KOPT-K1 (cell line): ENCODE measurements around the gene SNAP29.

Experiments
- H3K27ac ChIP-seq: fragments of 200-600 bp; sonication (generic); 2 replicates; pipeline ENCODE4 v1.5.1; 2016; ENCODE audit warnings: antibody characterized with exemption, mild to moderate bottlenecking, low read depth, low read length; ENCODE audit not compliant: poor library complexity, severe bottlenecking
- H3K36me3 ChIP-seq: fragments of 200-600 bp; sonication (generic); 2 replicates; pipeline ENCODE4 v1.5.1; 2017; ENCODE audit warnings: antibody characterized with exemption, mild to moderate bottlenecking, low read length, moderate library complexity; ENCODE audit not compliant: insufficient read depth
- H3K9me3 ChIP-seq: fragments of 200-600 bp; sonication (generic); 2 replicates; pipeline ENCODE4 v1.5.1; 2017; ENCODE audit warnings: antibody characterized with exemption, low read length, mild to moderate bottlenecking; ENCODE audit not compliant: insufficient read depth, poor library complexity, severe bottlenecking

Gene SNAP29

DNA sequence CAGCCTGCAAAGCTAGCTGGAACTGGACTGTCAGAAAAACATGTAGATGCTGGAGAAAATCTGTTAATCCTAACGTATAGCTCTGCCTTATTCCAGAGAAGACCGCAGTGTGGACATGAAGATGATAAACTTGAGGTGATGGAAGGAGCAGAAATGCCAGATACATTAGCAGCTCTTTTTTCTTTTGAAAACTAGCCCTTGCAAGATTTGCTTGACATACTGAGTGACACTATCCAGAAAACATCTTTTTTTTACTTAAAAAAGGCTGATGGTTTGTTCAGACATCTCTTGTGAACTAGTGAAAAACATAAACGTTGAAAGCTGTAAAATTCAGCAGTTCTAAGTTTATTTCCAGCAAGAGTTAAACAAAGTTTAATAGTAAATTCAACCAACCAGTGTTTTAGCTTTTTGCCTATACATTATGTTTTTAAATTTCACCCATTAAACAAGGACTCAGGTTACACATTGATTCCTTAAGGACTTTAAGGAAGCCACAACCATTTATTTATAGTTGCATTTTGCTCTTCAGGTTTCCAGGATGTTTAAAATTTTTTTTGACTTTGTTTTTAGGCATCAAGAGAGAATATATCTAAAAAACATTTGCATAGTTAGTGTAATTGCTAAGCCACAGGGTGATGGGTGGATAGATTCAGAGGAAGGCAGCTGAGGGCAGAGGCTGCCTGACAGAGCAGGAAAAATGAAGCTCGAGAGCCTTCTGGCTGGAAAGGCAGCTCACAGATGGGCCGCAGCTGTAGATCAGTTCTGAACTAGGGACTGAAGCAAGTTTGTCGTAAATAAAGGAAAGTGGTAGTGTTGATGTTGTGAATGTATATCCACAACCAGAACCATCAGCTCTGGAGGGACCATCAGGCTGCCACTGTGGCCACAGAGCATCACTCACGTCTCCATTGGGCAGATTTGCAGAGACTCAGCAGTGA, 9.5 kb downstream of the SNAP29 start:
- Histone ChIP-seq H3K36me3 (peaks cover 47% of the 10 kb centered on the region), H3K9me3 (no peaks in the 10 kb centered on the region), H3K27ac (no peak overlapping the region)

DNA sequence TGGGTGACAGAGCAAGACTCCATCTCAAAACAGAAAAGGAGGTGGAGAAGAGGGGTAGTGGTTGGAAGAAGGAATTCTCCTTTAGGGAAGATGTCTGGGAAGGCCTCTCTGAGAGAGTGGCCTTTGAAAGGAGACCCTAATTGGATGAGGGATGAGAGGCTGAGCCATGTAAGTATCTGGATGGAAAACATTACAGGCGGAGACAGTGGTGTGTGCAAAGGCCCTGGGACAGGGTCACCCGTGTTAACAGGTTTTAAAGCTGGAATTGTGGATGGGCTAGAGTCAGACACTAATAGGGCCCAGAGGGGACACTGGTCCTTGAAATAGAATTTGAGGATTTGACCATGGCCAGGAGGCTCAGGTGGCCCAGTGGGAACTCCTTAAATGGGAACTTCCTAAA, 10.4 kb downstream of the SNAP29 start:
- H3K9me3 ChIP-seq, result no peaks in the 10 kb centered on the region
- no peak overlapping the region for H3K27ac ChIP-seq
- peaks cover 52% of the 10 kb centered on the region for H3K36me3 ChIP-seq

GRCh38 chr22:20873214-20873613, 14.4 kb downstream of the SNAP29 start:
- Histone ChIP-seq H3K36me3 (peaks cover 68% of the 10 kb centered on the region), H3K9me3 (no peaks in the 10 kb centered on the region), H3K27ac (no peak overlapping the region)

GRCh38 chr22:20875296-20875695, 16.5 kb downstream of the SNAP29 start:
- no peak overlapping the region for H3K27ac ChIP-seq
- H3K9me3 ChIP-seq, result no peaks in the 10 kb centered on the region
- peaks cover 52% of the 10 kb centered on the region for H3K36me3 ChIP-seq

- Histone ChIP-seq H3K36me3 (peaks cover 65% of the 10 kb centered on the region), H3K9me3 (no peaks in the 10 kb centered on the region), H3K27ac (no peak overlapping the region)
These were observed 18.9 kb downstream of the SNAP29 start for GRCh38 chr22:20877715-20878114.

- Histone ChIP-seq H3K9me3 (no peaks in the 10 kb centered on the region), H3K27ac (no peak overlapping the region), H3K36me3 (peaks cover 68% of the 10 kb centered on the region)
These were observed 22.4 kb downstream of the SNAP29 start for GRCh38 chr22:20881231-20881630.

DNA sequence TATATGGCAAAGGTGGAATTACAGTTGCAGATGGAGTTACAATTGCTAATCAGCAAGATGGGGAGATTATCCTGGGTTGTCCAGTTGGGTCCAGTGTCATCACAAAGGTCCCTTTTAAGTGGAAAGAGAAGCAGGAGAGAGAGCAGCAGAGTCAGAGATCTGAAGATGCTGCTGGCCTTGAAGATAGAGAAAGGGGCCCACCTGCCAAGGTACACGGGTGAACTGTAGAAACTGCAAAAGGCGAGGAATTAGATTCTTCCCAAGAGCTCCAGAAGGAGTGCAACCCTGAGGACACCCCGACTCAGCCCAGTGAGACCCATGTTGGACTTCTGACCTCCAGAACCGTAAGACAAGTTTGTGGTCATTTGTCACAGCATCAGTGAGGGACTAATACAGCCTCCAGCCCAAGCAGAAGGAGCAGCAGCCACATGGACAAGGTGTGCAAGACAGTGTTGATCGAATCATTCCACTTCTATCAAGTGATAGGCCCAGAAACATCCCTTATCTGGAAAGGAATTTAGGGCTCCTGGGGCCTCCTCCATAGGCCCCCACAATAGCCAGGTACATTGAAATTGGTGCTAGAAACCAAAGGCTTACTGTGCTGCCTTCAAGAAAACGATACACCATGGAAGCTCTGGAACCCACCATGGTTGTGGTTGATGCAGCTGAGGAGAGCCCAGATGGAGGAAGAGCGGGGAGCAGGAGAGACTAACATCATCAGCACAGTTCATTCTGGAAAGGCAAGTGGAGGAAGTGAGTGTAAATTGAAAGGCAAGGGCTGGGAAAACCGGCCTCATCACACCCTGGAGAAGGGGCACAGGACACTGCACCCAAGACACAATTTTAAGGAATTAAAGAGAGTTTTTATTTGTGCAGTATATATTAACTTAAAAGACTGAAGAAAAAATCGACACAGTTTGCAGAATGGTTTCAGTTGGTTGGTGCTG, 23.3 kb downstream of the SNAP29 start:
- peaks cover 68% of the 10 kb centered on the region for H3K36me3 ChIP-seq
- H3K27ac ChIP-seq, result no peak overlapping the region
- H3K9me3 ChIP-seq, result no peaks in the 10 kb centered on the region

DNA sequence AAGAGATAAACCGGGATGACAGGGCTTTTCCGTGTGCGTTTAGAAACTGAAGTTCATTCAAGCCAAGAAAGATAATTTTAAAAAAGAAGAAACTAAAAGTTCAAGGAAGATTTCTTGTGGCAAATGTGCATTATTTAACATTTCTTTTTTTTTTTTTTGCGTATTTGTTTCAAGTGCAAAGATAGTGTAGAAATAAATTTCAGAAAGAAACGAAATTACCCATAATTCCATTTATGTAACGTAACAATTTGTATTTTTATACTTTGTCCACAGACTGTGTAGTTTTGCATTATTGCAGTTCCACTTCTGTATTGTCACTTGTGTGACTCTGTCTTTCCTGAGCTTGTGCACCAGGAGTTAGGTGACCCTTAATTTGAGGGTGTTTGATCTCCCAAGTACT, 24.0 kb downstream of the SNAP29 start:
- Histone ChIP-seq H3K27ac (no peak overlapping the region), H3K9me3 (no peaks in the 10 kb centered on the region), H3K36me3 (peaks cover 68% of the 10 kb centered on the region)

DNA sequence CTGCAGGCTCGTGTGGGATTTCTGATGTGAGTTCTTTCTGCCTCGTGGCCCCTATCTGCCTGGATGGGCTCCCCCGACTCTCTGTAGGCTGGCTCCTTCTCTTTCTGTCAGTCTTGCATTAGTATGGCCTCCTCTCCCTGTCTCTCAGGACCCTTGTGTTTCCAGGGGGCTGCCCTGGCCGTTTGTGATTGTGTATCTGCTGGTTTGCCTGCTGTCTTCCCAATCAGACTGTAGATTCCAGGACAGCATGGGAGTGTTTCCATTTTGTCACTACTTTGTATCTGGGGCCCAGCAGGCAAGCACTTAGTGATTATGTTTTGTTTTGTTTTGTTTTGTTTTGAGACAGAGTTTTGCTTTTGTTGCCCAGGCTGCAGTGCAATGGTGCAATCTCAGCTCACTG, 25.6 kb downstream of the SNAP29 start:
- Histone ChIP-seq H3K36me3 (peaks cover 83% of the 10 kb centered on the region), H3K27ac (no peak overlapping the region), H3K9me3 (no peaks in the 10 kb centered on the region)

DNA sequence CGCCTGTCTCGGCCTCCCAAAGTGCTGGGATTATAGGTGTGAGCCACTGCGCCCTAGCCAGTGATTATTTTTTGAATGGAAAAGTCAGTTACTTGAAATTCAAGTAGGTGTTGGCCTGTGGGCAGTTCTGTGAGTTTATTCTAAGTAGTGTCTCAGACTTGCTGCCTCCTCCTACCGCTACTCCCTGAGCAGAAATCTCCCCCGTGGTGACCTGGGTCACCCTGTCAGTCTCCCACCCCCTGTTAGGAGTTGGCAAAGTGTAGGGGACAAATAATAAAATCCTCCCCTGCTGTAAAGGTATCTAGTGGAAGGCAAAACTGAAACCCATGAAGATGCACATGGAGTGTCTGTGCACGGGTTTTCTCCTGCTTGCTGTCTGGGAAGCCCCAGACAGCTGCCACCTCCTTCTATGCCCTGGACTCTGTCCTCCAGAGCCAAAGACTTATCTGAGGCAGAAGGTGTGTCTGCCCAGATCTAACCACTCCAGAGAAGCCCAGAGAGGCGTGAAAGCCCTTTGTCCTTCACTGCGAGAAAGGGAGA, 26.3 kb downstream of the SNAP29 start:
- no peaks in the 10 kb centered on the region for H3K9me3 ChIP-seq
- H3K27ac ChIP-seq, result no peak overlapping the region
- H3K36me3 ChIP-seq, result peaks cover 89% of the 10 kb centered on the region

GRCh38 chr22:20885557-20886323, 26.9 kb downstream of the SNAP29 start:
- no peak overlapping the region for H3K27ac ChIP-seq
- H3K9me3 ChIP-seq, result no peaks in the 10 kb centered on the region
- H3K36me3 ChIP-seq, result peaks cover 89% of the 10 kb centered on the region

DNA sequence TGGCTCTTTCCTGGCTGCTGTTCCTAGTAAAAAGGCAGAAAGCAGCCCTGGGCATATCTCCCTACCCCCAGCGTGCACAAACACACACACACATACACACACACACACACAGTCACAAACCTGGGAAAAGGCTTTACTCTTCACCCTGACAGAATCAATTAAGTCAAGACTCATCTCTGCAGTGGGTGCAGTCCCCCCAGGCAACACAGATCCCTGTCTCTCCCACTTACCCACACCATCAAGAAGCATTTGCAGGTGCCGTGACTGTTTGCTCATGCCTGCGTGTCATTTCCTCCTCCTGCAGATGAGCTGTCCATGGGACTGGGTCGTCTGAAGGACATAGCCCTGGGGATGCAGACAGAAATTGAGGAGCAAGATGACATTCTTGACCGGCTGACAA, 28.6 kb downstream of the SNAP29 start:
- Histone ChIP-seq H3K36me3 (peaks cover 73% of the 10 kb centered on the region), H3K27ac (no peak overlapping the region), H3K9me3 (no peaks in the 10 kb centered on the region)

DNA sequence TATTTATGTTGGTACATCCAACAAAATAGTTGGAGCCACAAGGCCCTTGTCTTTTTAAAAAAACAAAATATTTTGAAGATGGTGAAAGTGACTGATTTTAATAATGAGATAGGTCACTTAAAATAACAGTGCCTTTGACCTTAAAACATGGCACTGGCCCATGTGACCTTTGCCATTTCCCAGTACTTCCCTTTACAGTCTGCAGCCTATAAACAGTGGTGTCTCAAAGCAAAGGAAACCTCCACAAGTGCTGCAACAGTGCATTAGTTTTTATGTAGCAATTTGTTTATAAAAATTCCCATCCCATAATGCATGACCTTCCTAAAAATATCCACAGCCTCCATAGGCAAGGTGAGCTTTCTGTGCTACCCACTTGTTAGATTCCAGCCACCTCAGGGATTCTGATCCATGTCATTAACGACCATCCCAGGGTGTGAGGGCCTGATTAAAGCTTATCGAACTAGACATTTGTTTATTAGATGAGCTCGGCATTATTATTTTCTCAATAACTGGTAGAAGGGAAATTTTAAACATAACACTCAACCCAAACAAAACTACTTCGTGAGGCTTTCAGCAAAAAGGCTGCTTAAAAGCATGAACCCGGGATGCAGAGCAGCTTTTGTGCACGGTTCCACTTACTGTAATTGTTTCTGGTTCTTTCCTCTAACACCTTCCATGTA, 30.4 kb downstream of the SNAP29 start:
- Histone ChIP-seq H3K27ac (no peak overlapping the region), H3K36me3 (peaks cover 55% of the 10 kb centered on the region), H3K9me3 (no peaks in the 10 kb centered on the region)

DNA sequence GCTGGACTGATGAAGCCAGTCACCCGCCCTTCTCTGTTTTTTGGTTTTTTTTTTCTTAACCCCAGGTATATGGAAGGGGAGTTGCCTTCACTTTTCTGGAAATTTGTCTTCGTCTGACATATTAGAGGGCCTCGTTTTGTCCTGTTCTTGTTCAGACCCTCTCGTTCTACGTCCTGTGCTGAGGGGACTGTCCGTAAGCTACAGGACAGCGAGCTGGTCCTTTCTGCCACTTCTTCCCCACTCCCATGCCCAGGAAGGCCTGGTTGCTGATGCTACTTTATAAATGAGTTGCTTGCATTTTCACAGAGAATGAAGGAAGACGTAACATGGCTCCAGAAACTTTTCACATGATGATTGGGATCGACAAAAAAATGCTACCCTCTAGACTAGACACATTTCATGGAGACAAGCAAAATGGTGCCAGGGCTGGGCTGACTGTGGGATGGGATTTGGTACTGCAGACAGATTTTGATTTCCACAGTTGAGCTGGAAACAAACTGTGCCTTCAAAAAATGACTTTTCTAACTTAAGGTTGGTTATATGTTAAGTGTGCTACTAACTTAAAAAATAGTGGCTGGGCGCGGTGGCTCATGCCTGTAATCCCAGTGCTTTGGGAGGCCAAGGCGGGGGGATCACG, 31.2 kb downstream of the SNAP29 start:
- Histone ChIP-seq H3K27ac (no peak overlapping the region), H3K36me3 (peaks cover 46% of the 10 kb centered on the region), H3K9me3 (no peaks in the 10 kb centered on the region)
